Naive thymus-derived CD4-positive, alpha-beta T cell (primary cell): ENCODE data around the gene PAX3. TPM values are rescaled to one million over a fixed set of nuclear protein-coding genes. Genes with fewer than 3 reads are reported as not detected.

Experiments used
- ATAC-seq: fragments of 150-1000 bp; cut with Tn5 transposase; 2 replicates; pipeline ENCODE4 v1.10.0; 2021; ENCODE audit warnings: mild to moderate bottlenecking, moderate library complexity
- CTCF ChIA-PET: fragments of 350-600 bp; sonication (Branson Sonifier 250); formaldehyde crosslinking; loops from one replicate; lab custom pipeline; 2021; ENCODE audit warnings: antibody characterized with exemption; lab: Charles Lee
- POLR2A ChIA-PET: fragments of 350-600 bp; sonication (Branson Sonifier 250); formaldehyde crosslinking; loops from one replicate; lab custom pipeline; 2021; ENCODE audit warnings: antibody characterized with exemption, inconsistent platforms; lab: Charles Lee
- DNase-seq, 9 donors: peaks; one replicate each; pipeline versions ENCODE4 v3.0.0 to v3.0.0-alpha.2; 2020 to 2022; ENCODE audit warnings: mixed read lengths in 1 of 9
- H3K27ac ChIP-seq: one replicate; pipeline ENCODE4 v1.7.0; 2013; ENCODE audit warnings: mild to moderate bottlenecking, low read depth, low read length, moderate library complexity
- H3K27me3 ChIP-seq, 2 donors: one replicate each; pipeline ENCODE4 v1.7.0; 2013; ENCODE audit warnings: low read length in 2 of 2, mild to moderate bottlenecking in 2 of 2, moderate library complexity in 2 of 2; ENCODE audit not compliant: control insufficient read depth in 2 of 2, insufficient read depth in 2 of 2
- H3K36me3 ChIP-seq, 3 experiments: 1 replicate in 2 of 3; 2 replicates in 1 of 3; pipeline ENCODE4 v1.7.0; 2013; ENCODE audit warnings: low read length in 3 of 3, mild to moderate bottlenecking in 3 of 3, moderate library complexity in 1 of 3; ENCODE audit not compliant: insufficient read depth in 3 of 3, control insufficient read depth in 2 of 3
- H3K4me1 ChIP-seq, 2 donors: one replicate each; pipeline ENCODE4 v1.7.0; 2013; ENCODE audit warnings: low read length in 2 of 2, mild to moderate bottlenecking in 2 of 2, moderate library complexity in 1 of 2; ENCODE audit not compliant: control insufficient read depth in 2 of 2, insufficient read depth in 2 of 2
- H3K4me3 ChIP-seq: 2 replicates; pipeline ENCODE4 v1.7.0; 2013; ENCODE audit warnings: mild to moderate bottlenecking, low read length
- H3K9me3 ChIP-seq, 3 experiments: 1 replicate in 2 of 3; 2 replicates in 1 of 3; pipeline ENCODE4 v1.7.0; 2013; ENCODE audit warnings: low read length in 3 of 3; ENCODE audit not compliant: control insufficient read depth in 2 of 3
- H3K27ac Mint-ChIP-seq, 9 donors: one replicate each; pipeline ENCODE4 v1.8.0; 2020 to 2022; ENCODE audit warnings: mixed read lengths in 9 of 9, mild to moderate bottlenecking in 8 of 9, moderate library complexity in 5 of 9, inconsistent platforms in 2 of 9
- H3K27me3 Mint-ChIP-seq, 5 donors: one replicate each; pipeline ENCODE4 v1.8.0; 2021 to 2022; ENCODE audit warnings: mixed read lengths in 5 of 5, mild to moderate bottlenecking in 1 of 5
- H3K36me3 Mint-ChIP-seq, 5 donors: one replicate each; pipeline ENCODE4 v1.8.0; 2020 to 2022; ENCODE audit warnings: mixed read lengths in 5 of 5, mild to moderate bottlenecking in 3 of 5, inconsistent platforms in 1 of 5
- H3K4me1 Mint-ChIP-seq, 7 donors: one replicate each; pipeline ENCODE4 v1.8.0; 2020 to 2022; ENCODE audit warnings: mixed read lengths in 7 of 7, mild to moderate bottlenecking in 3 of 7, inconsistent platforms in 1 of 7
- H3K4me3 Mint-ChIP-seq, 10 donors: one replicate each; pipeline ENCODE4 v1.8.0; 2020 to 2022; ENCODE audit warnings: mild to moderate bottlenecking in 10 of 10, mixed read lengths in 10 of 10, moderate library complexity in 6 of 10, inconsistent platforms in 2 of 10
- H3K9me3 Mint-ChIP-seq, 11 donors: one replicate each; pipeline ENCODE4 v1.8.0; 2020 to 2022; ENCODE audit warnings: mixed read lengths in 11 of 11, mild to moderate bottlenecking in 4 of 11, inconsistent platforms in 1 of 11, moderate library complexity in 1 of 11
- intact Hi-C, 2 donors: fragments of 100-400 bp; cut with micrococcal nuclease; formaldehyde crosslinking; loops; one replicate each; pipeline ENCODE4 v1.15.1; 2023
- polyA plus RNA-seq, 2 donors: library from polyadenylated mRNA; unstranded; fragments of 300-500 nt; fragmentation: Illumina TruSeq; gene quantifications; one replicate each; pipeline ENCODE4 v1.2.3, GENCODE V29; 2021
- total RNA-seq, 6 experiments: library from RNA in 5 of 6; stranded (reverse) in 5 of 6; gene quantifications; 1 replicate in 5 of 6; 2 replicates in 1 of 6; pipeline ENCODE4 v1.2.3 and lab custom pipeline; 2021 to 2026

PAX3 gene
- total and polyA plus RNA-seq, 7 experiments from 2014 or later = not detected

- Mint-ChIP-seq H3K36me3 (peaks cover 0 to 7% (median 0%) of the 10 kb centered on the region in 5 donors), H3K27ac (peak overlapping the region in 1 of 9 donors; percentile 9), H3K27me3 (peaks cover 69 to 94% (median 93%) of the 10 kb centered on the region in 5 donors), H3K9me3 (peaks cover 0 to 12% (median 2%) of the 10 kb centered on the region in 11 donors), H3K4me1 (peaks cover 0 to 14% (median 0%) of the 10 kb centered on the region in 7 donors), H3K4me3 (no peak overlapping the region)
- Histone ChIP-seq H3K9me3 (no peaks in the 10 kb centered on the region), H3K27ac (no peak overlapping the region), H3K4me1 (no peaks in the 10 kb centered on the region), H3K4me3 (no peak overlapping the region), H3K27me3 (peaks cover 0 to 5% of the 10 kb centered on the region in 2 donors), H3K36me3 (no peaks in the 10 kb centered on the region)
- ATAC-seq = no peak
- POLR2A ChIA-PET = no interaction called here
- intact Hi-C loops = loop anchor here in 1 of 2 donors (2.0 kb wide), 1 partner anchor 15 kb away; no protein-coding TSS in a partner anchor
- CTCF ChIA-PET = no interaction called here
- DNase-seq = no peak
These were observed 9.3 kb downstream of the PAX3 start for GRCh38 chr2:222289278-222290160.

- H3K27ac Mint-ChIP-seq = no peak overlapping the region
- no peaks in the 10 kb centered on the region for H3K4me1 ChIP-seq
- intact Hi-C loops = no loop called here
- ATAC-seq (no peak), DNase-seq (no peak)
- CTCF ChIA-PET = no interaction called here
- H3K4me3 ChIP-seq = no peak overlapping the region
- no peaks in the 10 kb centered on the region for H3K9me3 ChIP-seq
- H3K36me3 Mint-ChIP-seq = peaks cover 0 to 7% (median 0%) of the 10 kb centered on the region in 5 donors
- H3K4me1 Mint-ChIP-seq = peaks cover 0 to 10% (median 0%) of the 10 kb centered on the region in 7 donors
- peaks cover 0 to 5% of the 10 kb centered on the region in 2 donors for H3K27me3 ChIP-seq
- peaks cover 73 to 94% (median 90%) of the 10 kb centered on the region in 5 donors for H3K27me3 Mint-ChIP-seq
- POLR2A ChIA-PET = no interaction called here
- H3K36me3 ChIP-seq = no peaks in the 10 kb centered on the region
- peaks cover 0 to 12% (median 2%) of the 10 kb centered on the region in 11 donors for H3K9me3 Mint-ChIP-seq
- no peak overlapping the region for H3K4me3 Mint-ChIP-seq
- H3K27ac ChIP-seq = no peak overlapping the region
These were observed 10.1 kb downstream of the PAX3 start for GRCh38 chr2:222288590-222289277.

- Mint-ChIP-seq H3K27ac (no peak overlapping the region), H3K4me3 (no peak overlapping the region), H3K36me3 (peaks cover 0 to 7% (median 0%) of the 10 kb centered on the region in 5 donors), H3K9me3 (peaks cover 0 to 12% (median 0%) of the 10 kb centered on the region in 11 donors), H3K4me1 (peaks cover 0 to 10% (median 0%) of the 10 kb centered on the region in 7 donors), H3K27me3 (peaks cover 69 to 87% (median 83%) of the 10 kb centered on the region in 5 donors)
- no peaks in the 10 kb centered on the region for H3K9me3 ChIP-seq
- ChIA-PET POLR2A (no interaction called here), CTCF (no interaction called here)
- H3K27me3 ChIP-seq = peaks cover 0 to 5% of the 10 kb centered on the region in 2 donors
- ATAC-seq (no peak), DNase-seq (no peak)
- no peaks in the 10 kb centered on the region for H3K36me3 ChIP-seq
- no peaks in the 10 kb centered on the region for H3K4me1 ChIP-seq
- H3K4me3 ChIP-seq = no peak overlapping the region
- intact Hi-C loops = no loop called here
- H3K27ac ChIP-seq = no peak overlapping the region
These were observed 10.8 kb downstream of the PAX3 start for GRCh38 chr2:222287862-222288479.

- peaks cover 0 to 4% of the 10 kb centered on the region in 2 donors for H3K27me3 ChIP-seq
These were observed 14.3 kb downstream of the PAX3 start for GRCh38 chr2:222284466-222284865.

GRCh38 chr2:222283634-222284033 is 15.2 kb downstream of the PAX3 start:
- H3K27ac ChIP-seq = no peak overlapping the region
- Mint-ChIP-seq H3K9me3 (peaks cover 0 to 5% (median 0%) of the 10 kb centered on the region in 11 donors), H3K27ac (no peak overlapping the region), H3K27me3 (peaks cover 43 to 58% (median 54%) of the 10 kb centered on the region in 5 donors), H3K4me3 (no peak overlapping the region), H3K36me3 (no peaks in the 10 kb centered on the region), H3K4me1 (no peaks in the 10 kb centered on the region)
- no peaks in the 10 kb centered on the region for H3K27me3 ChIP-seq
- no peaks in the 10 kb centered on the region for H3K9me3 ChIP-seq
- DNase-seq = no peak
- H3K4me3 ChIP-seq = no peak overlapping the region
- ChIA-PET POLR2A (interaction anchor here (0.6 kb wide), 1 partner anchor 1618 kb away, joined by 4 read pairs; no protein-coding TSS in a partner anchor), CTCF (no interaction called here)
- H3K4me1 ChIP-seq = no peaks in the 10 kb centered on the region
- no peaks in the 10 kb centered on the region for H3K36me3 ChIP-seq
- no peak for ATAC-seq
- intact Hi-C loops = no loop called here

More at GRCh38 chr2:222284466-222284865, 14.3 kb downstream of the PAX3 start:
- H3K4me1 Mint-ChIP-seq = no peaks in the 10 kb centered on the region
- Histone ChIP-seq H3K9me3 (no peaks in the 10 kb centered on the region), H3K4me3 (no peak overlapping the region), H3K36me3 (no peaks in the 10 kb centered on the region), H3K27ac (no peak overlapping the region), H3K4me1 (no peaks in the 10 kb centered on the region)
- no peak overlapping the region for H3K27ac Mint-ChIP-seq
- no peak for DNase-seq
- ChIA-PET CTCF (no interaction called here), POLR2A (interaction anchor here (0.6 kb wide), 1 partner anchor 1617 kb away, joined by 4 read pairs; no protein-coding TSS in a partner anchor)
- ATAC-seq = no peak
- H3K27me3 Mint-ChIP-seq = peaks cover 47 to 66% (median 58%) of the 10 kb centered on the region in 5 donors
- intact Hi-C loops = no loop called here
- no peak overlapping the region for H3K4me3 Mint-ChIP-seq
- peaks cover 0 to 12% (median 0%) of the 10 kb centered on the region in 11 donors for H3K9me3 Mint-ChIP-seq
- H3K36me3 Mint-ChIP-seq = no peaks in the 10 kb centered on the region

GRCh38 chr2:222281506-222281905 is 17.3 kb downstream of the PAX3 start:
- Histone ChIP-seq H3K9me3 (no peaks in the 10 kb centered on the region), H3K4me3 (no peak overlapping the region), H3K4me1 (no peaks in the 10 kb centered on the region), H3K36me3 (no peaks in the 10 kb centered on the region), H3K27me3 (no peaks in the 10 kb centered on the region), H3K27ac (no peak overlapping the region)
- ChIA-PET CTCF (no interaction called here), POLR2A (interaction anchor here (0.7 kb wide), 1 partner anchor 582 kb away, joined by 3 read pairs; no protein-coding TSS in a partner anchor)
- DNase-seq (no peak), ATAC-seq (no peak)
- Mint-ChIP-seq H3K4me1 (no peaks in the 10 kb centered on the region), H3K4me3 (no peak overlapping the region), H3K27me3 (peaks cover 23 to 42% (median 39%) of the 10 kb centered on the region in 5 donors), H3K9me3 (peaks cover 0 to 4% (median 0%) of the 10 kb centered on the region in 11 donors), H3K36me3 (no peaks in the 10 kb centered on the region), H3K27ac (no peak overlapping the region)
- intact Hi-C loops = no loop called here
